EL (cell line): ENCODE measurements around the gene PLXNB2.

Experiments used
- DNase-seq: peaks from one replicate; pipeline ENCODE4 v3.0.0-alpha.2; 2016

Gene PLXNB2

DNA sequence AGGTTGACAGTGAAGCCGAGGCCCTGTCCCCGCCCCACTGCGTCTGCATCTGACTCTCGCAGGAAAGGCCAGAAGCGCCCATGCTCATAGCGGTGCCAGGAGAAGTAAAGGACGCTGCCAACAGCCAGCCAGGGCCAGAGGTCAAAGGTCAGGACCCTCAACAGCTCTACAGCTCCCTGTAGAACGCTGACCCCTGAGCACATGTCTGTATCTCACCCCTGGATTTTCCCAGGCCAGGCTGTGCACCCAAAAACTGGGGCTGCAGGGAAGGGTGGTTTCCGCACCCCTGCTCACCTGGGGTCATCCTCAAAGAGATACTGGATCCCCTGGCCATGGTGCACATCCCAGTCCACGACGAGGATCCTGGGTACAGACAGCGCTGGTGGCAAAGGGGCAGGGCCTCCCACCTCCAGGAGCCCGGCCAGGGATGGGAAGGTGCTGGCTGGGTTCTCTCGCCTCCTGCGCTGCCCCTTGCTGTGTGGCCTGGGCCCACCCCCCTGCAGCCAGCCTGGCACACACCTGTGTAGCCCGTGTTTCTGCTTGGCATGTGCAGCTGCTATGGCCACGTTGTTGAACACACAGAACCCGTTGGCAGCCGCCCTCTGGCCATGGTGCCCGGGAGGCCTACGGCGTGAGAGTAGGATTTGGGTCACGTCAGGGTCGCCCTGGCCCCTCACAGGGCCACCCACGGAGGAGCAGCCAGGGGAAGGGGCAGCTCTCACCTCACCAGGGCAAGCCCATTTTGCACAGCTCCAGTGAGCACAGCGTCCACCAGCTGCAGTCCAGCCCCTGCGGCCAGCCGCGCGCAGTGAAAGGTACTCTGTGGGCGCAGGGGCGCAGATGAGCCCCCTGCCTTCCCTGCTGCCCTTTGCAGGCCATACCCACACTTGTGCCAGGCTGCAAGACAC is 57.9 kb downstream of the PLXNB2 start:
- no peak for DNase-seq

DNA sequence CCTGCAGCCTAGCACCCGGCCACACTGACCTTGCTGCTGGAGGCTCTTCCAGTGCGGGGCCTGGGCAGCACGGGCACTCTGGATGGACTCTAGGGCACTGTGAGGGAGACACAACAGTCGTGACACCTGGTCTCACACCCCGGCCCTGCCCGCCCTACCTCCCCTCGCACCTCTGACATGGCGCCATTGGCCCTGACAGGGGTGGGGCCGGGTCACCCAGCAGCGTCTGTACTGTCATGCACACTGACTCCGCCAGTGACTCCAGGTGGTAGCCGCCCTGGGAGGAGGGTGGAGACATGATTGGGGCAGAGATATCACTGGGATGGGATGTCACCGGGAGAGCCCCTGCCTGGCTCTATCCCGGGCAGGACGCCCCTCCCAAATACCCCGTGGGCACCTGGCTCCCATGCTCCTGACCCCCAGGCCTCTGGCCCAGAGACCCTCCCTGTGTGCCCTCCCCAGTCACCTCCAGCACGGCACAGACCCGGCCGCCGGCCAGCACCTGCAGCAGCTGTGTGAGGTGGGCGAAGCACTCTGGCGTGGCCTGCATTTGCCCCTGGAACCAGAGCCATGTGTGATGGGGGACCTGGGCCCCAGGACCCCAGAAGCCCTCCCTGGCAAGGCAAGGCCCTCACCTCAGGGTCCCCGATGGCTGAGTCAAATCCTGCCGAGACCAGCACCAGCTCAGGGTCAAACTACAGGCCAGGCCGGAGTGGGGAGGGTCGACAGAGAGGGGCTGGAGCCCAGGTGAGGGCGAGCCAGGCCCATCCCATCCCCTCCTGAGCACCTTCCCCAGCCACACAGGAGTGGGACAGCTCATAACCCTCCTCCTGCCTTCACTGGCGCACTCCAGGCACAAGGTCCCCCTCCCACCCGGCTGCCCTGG is 59.0 kb downstream of the PLXNB2 start:
- DNase-seq: no peak

DNA sequence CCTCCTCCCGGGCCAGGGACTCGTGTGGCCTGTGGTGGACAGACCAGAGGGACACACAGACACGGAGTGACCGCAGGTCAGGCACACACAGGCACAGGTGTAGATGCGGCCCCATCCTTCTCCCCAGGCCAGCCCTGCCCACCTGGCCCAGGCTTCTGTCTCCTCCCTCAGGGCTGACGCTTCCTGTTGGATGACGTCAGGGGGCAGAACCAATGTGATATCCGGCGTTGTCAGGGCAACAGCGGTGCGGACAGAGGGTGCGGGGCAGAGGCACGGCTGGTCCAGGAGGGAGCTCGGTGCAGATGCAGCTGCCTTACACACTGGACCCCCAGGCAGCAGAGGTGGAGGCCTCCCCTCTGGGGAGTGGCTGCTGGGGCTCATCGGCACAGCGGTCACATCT is 59.7 kb downstream of the PLXNB2 start:
- peak; percentile 66 for DNase-seq

DNA sequence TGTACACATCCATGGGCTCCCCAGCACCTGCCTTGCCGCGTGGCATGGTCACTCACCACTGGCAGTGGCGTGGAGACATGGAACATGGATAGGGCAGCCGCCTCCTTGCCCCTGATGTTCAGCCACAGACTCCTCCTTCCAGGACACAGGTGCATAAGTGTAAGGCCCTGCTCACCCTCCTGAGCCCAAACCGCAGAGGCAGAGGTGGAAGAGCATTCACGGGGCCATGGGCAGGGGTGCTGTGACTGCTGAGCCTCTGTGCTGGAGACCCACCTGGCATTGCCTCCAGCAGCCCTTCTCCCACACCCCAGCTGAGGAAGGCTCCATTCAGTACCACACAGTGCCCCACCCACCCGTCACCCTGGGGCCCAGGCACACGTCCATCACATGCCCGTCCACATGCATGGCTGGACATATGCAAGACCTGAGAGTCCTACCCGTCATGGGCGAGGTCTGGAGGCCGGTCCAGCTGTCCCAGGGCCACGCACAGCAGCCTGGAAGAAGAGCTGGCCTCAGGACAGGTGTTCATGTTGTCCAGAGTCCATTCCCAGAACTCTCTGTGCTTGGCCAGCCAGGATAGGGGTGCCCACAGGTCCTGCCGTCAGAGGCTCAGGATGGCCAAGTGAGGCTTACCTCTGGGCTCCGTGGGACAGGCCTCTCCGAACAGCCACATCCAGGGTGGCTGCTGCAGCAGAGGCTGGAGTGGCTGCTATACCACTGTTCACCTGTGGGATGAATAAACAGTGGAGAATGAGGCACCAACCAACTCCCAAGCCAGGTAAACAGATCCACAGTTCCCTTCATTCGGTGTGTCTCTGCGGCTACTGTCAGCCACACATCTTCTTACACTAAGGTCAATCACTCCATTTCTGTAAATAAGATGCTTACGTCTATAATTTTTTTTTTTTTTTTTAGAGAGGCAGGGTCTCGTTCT is 60.9 kb downstream of the PLXNB2 start:
- DNase-seq: no peak

DNA sequence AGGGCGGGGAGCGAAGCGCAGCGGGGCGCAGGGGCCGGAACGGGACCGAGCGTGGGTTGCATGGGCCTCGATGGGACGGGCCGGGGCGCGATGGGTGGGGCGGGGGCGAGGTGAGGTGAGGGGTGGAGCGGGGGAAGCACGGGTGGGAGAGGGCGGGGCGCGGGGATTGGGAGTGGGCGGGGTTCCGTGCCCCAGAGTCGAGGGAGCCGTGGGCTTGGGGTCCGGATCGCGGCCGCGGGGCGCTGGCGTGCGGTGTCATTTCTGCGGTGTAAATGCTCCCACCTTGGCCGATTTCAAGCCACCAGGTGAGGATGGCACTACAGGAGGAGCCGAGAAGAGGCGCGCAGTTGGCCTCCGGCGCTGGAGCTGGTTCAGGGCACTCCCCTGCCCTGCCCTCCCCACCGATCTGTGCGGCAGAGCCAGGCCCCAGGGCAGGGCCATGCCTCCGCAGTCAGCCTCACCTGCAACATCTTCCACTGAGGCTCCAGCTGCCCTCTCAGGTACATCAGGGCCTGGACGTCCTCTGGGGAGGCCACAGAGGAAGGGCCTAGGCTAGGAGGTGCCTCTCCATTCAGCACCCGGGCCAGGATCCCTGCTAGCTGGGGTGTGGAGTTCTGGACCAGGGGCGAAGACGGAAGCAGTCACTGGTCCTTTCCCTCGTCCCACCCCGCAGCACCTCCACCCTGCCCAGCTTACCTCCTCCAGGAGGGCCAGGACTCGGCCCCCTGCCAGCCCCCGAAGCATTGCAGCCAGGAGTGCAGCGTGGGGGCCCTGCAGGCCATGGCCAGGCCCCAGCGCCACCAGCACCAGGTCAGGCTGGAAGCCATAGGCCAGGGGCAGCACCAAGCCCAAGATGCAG is 62.0 kb downstream of the PLXNB2 start:
- no peak for DNase-seq

DNA sequence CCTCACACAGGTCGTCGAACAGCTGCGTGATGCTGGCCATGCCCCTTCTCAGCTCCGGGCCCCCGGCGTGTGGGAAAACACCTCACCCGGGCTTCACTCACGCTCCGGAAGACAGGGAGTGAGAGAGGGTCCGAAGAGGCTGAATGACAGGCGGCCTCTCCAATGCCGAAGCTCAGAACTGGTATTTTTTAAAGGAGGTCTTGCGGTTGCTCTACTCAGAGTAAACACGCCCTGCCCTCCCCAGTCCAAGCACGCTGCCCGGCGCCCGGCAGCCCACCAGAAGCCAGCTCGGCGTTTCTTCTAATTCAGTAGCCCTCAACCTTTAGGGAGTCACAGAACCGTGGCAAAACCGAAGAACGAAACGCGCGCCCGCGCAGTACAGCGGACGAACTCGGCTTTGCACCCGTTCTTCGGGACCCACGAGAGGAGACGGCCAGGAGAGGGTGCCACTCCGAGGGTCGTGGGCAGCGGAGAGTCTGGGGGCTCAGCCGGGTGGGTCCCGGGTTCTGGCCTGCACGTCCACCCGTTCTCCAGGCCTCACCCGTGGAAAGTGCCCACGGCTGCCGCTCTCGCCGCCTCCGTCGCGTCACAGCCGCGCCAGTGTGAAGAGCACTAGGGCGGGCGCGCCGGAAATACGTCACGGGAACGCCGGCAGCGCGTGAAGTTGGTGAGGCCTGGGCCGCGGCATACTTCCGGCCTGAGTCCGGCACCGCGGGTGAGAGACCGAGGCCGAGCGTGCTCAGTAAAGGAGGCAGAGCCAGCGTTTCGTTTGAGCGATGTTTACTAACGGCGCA is 62.8 kb downstream of the PLXNB2 start, which contains the start of gene TUBGCP6:
Gene TUBGCP6 (minus strand): TSS at position 604 of the 794 bp plus-strand sequence. CDS start 564 bp downstream, at position 40.
- peak; percentile 93 for DNase-seq

DNA sequence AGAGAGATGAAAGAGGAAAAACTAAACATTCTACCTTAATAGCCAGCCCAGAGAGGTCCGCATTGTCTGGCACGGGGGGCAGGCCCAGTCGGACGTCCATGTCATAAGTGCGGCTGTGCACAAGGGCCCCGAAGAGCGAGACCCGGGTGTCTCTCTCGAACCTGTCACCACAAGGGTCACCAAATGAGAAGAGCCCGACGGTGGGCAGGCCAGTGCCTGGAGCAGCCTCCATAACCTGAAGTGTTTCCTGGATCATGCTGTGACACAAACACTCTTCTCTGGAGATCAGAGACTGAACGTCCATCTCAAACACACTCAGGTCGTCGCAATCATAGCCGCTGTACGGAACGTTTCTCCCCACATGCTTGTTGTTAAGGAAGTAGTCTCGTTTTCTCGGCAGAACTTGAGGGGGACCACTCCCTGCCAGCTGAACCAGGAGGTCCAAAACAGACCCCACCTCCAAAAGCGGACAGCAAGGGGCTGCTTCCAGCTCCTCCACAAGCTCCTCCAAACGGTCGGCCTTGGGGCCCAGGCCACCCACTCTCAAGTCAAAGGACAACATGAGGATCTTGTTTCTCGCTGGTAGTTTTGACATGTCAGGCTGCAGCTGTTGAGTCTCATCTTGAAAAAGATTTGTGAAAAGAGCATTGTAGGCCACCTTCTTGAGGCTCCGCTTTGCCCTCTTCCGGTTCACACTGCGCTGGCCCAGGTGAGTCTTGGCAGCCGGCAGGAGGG is 63.6 kb downstream of the PLXNB2 start:
- no peak for DNase-seq

DNA sequence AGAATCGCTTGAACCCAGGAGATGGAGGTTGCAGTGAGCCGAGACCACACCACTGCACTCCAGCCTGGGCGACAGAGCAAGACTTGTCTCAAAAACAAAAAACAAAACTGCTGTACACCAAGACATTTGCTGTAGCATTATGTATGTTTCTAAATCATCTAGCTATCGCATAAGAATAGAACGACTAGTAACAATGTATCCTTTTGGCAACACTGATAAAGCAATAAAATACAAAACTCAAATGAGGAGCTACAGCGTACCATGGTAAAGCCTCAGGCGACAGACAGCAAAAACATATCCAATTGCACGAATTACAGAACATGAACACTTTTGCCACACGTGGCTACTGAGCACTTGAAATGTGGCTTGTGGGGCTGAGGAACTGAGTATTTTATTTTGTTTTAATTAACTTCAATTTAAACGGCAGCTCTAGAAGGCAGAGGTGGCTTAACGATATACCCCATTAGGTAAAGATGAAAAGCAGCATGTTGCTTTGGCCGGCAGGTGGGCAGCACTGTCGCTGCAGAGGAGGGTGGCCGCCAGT is 65.0 kb downstream of the PLXNB2 start:
- DNase-seq: no peak

DNA sequence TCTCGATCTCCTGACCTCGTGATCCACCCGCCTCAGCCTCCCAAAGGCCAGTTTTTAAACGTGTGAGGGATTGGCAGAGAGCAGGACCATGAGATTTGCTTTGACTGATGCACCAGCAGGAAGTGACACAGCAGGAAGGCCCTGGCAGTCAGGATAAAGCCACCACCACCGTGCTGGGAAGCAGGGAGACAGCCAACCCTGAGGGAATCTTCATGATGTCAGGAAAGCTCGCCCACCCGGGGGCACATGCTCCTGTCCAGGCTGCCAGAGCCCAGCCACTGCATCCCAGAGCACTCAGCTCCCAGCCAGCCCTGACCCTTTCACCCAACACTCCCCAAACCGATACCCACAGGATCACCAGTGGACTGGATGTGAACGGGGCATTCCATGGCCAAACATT is 68.7 kb downstream of the PLXNB2 start:
- peak; percentile 22 for DNase-seq

DNA sequence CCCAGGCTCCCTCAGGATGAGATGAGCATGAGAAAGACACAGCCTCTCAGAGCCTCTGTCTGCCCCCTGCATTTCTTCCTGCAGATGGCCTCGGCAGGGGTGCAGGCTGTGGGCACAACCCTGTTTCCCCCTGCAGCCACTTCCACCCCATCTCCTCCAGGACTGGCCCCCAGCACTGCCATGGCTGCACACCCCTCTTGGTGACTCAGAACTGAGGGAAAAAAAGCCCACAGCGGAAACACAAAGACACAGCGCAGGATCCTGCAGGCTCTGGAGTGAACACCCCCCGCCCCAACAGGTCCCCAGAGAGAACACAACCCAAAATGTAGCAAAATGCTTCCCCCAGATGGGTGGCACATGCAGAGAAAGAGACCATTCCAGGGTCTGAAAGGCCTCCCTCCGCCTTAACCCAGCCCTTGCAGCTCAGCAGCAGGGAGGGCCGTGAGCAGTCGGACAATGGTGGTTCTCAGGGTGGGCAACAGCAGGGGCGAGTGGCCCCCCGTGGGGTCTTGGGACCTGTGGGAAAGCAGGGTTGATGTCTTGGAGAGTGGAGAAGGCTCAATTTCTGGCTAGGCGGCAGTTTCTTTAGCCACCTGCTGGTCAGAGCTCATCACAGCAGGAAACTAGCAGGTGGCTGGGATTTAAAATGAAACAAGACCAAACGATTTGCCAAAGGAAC is 70.6 kb downstream of the PLXNB2 start:
- no peak for DNase-seq

DNA sequence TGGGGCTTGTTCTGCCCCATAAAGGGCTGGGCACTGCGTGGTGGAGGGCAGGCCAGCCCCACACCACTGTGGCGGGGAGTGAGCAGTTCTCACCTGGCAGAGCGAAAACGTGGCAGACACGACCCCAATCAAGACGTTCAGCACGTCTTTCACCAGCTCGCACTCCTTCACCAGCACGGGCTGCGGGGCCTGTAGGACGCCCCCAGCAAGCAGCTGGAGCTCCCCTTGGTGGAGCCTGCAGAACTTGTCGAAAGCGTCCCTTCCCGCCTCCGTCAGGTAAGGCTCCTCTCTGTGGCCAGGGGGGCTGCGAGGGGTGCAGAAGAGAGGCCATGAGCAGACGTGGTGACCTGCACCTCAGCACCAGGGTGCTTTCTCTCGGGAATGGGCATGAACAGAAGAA is 74.2 kb downstream of the PLXNB2 start:
- DNase-seq: no peak

DNA sequence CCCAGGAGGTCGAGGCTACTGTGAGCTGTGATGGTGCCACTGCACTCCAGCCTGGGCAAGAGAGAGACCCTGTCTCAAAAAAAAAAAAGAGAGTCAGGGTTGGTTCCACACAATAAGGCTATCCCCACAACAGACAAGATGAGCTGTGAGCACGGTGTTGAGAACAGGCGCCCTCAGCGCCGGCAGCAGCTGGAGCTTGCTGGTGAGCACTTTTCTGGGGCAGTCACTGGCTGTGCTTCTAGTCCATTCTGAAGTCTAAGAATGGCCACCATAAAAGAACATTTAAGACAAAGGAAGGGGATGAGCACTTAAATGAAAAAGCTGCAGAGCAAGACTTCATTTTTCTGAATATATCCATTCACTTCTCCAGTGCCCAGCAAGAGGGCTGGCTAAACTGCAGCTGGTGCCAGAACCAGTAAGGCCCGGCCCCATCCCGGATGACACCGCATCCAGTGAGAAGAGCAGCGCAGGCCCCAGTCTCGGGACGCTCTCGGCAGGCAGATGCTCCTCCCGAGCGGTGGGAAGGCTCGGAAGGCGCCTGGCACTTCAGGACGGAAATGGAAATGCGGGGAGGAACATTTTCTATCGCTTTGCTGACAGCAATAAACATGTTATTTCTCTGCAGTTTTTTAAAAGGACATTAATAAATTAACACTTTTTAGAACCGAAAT is 74.8 kb downstream of the PLXNB2 start:
- no peak for DNase-seq

DNA sequence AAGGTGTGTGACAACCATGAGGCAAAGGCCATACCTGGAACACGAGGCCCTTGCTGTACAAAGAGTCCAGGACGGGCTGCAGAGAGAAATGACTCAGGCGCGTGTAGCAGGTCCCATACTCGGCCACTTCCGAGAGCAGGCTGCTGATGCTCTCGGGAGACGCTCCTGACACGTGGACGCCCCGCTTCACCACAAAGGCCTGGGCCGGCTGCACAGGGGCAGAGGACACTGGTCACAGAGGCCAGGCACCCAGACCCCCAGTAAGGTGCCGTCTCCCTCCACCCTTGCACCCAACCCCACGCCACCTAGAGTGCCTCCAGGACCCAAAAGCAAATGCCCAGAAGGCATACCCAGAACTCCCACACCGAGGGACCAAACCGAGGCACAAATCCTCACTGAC is 78.1 kb downstream of the PLXNB2 start:
- DNase-seq: no peak

DNA sequence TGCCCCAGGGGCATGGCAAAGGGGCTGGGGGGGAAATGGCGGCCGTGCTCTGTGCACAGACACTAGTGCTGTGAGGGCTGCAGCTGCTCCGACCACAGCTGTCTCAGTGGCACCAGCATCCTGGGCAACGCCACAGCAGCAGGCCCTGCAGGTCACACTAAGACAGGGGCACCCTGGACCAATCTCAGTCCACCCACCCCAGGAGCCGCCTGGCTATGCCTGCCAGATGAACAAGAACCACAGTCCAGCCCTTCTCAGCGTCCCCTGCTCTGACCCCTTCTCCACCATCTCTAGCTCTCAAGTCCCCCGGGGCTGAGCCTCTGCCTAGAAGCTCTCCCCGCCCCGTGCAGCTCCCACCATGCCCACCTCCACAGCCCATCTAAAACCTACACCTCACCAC is 79.1 kb downstream of the PLXNB2 start:
- DNase-seq: no peak

DNA sequence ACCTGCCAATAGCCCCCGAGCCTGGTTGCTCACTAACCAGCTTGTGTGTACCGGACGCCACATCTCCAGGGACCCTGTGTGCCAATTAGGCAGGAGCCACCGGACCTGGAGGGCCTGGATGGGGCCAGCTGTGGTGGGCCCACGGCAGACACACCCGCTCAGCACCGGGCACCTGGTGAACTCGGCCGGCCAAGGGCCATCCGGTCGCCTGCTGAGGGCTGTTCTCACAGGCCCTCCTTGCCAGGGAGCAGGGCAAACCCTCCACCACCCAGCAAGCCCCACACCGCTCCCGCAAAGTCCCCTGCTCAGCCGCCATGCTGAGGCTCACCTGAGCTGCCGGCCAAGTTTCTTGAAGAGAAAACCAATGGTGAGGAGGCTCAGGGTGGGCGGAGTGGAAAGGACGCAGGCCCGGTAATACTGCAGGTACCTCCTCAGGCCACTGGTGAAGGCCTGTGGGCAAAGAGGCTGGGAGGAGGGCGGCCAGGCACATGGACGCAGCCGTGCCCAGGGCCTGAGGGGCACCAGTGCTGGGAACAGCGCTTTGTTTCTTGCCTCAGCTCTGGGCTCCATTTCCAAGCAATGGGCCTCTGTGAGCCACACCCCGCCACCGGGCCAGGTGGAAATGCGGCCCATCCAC is 79.7 kb downstream of the PLXNB2 start:
- DNase-seq: no peak

DNA sequence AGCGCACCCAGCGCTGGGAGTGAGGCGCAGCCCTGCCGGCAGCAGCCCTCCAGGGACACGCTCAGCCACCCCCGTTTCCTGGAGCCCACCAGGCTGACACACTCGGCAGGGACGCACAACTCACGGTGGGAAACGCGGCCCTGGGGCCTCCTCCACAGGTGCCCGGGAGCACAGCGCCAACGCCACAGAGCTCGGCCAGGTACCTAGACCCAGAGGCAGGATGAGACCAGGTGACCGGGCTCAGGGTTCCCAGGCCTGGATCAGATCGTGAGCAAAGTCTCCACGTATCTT is 80.6 kb downstream of the PLXNB2 start:
- no peak for DNase-seq

DNA sequence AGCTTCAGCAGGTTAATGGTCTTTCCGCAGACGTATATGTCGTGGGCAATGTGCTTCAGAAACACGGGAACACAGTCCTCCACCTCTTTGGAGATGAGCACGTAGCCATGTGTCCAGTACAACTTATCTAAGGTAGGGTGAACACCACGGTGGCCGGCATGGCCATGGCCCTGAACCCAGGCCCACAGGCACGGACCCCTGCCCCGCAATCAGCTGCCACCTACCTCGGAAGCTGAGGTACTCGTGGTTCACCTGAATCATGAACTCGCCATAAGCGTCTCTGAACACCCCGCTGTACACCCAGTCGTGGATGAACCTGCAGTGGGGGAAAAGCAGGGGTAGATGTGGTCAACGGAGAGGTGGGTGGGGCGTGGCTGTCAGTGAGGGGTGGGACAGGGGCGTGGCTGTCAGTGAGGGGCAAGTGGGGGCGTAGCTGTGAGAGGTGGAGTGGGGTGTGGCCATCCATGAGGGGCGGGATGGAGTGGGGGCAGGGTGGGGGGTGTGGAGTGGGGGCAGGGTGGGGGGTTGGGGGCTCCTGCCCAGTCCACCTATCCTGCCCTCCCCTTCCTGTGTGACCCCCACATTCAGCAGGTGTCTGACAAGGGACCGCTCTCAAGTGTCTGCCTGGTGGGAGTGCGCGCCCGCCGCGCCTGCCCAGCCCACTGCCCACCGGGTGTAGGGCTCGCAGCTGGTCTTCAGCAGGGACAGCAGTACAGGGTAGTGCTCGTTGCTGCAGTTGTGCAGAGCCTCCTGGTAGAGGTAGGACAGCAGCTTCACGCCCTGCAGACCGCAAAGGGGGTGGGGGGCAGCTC is 81.2 kb downstream of the PLXNB2 start:
- DNase-seq: no peak
